ENCODE results near the gene ZBTB21.
A peak's percentile ranks its signal among the peaks of the same experiment; 100 is the strongest.
"Not testable (repeated sequence)": the region's sequence is repeated elsewhere in the genome, so short reads cannot be mapped to it uniquely, and the experiment has no call there.

ZBTB21 gene

DNA sequence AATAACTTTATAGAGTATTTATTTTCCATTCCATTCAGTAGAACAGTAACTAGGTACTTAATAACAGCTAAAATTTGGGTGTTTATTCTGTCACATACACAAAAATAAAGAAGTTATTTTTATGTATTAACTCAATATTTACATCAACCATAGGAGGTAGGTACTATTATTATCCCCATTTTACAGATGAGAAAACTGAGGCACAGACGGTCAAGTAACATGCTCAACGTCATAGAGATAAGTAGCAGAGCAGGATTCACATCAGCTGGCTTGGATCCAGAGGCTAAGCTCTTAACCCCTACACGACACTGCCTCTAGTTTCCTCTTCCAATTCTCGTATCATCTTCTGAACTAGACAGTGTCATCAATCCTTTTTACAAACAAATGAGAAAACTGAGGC, 9.3 kb downstream of the ZBTB21 start:
- Mint-ChIP-seq H3K27ac (peak overlapping the region; percentile 94), H3K36me3 (peaks cover 31% of the 10 kb centered on the region), H3K9me3 (ENCODE audit: low read depth) (no peaks in the 10 kb centered on the region), H3K27me3 (no peaks in the 10 kb centered on the region), H3K4me1 (ENCODE audit: low read depth) (peaks cover 50% of the 10 kb centered on the region), H3K4me3 (no peak overlapping the region)

- Mint-ChIP-seq H3K27ac (no peak overlapping the region), H3K9me3 (ENCODE audit: low read depth) (no peaks in the 10 kb centered on the region), H3K4me1 (ENCODE audit: low read depth) (peaks cover 21% of the 10 kb centered on the region), H3K36me3 (peaks cover 38% of the 10 kb centered on the region), H3K4me3 (no peak overlapping the region), H3K27me3 (no peaks in the 10 kb centered on the region)
Observed at GRCh38 chr21:41997657-41998056, 12.5 kb downstream of the ZBTB21 start.

DNA sequence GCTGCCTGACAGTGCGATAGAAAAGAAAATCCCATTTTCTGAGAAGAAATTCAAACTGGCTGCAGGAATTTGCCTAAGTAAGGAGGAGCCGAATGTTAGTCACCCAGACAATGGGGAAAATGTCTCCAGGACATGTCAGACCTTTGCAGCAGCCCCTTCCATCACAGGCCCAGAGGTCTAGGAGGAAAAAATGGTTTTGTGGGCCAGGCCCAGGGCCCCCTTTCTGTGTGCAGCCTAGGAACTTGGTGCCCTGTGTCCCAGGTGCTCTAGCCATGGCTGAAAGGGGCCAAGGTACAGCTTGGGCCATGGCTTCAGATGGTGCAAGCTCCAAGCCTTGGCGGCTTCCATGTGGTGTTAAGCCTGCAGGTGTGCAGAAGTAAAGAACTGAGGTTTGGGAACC, 14.6 kb downstream of the ZBTB21 start:
- Mint-ChIP-seq H3K27ac (no peak overlapping the region), H3K4me1 (ENCODE audit: low read depth) (peaks cover 4% of the 10 kb centered on the region), H3K36me3 (peaks cover 34% of the 10 kb centered on the region), H3K27me3 (no peaks in the 10 kb centered on the region), H3K9me3 (ENCODE audit: low read depth) (no peaks in the 10 kb centered on the region), H3K4me3 (no peak overlapping the region)

DNA sequence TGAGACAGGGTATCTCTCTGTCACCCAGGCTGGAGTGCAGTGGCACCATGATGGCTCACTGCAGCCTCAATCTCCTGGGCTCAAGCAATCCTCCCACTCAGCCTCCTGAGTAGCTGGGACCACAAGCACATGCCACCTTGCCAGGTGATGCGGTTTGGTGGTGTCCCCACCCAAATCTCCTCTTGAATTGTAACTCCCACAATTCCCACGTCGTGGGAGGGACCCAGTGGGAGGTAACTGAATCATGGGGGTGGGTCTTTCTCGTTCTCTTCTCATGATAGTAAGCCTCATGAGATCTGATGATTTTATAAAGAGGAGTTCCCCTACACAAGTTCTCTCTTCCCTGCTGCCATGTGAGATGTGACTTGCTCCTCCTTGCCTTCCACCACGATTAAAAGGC, 15.5 kb downstream of the ZBTB21 start:
- not testable (repeated sequence) for H3K4me1 Mint-ChIP-seq (ENCODE audit: low read depth); H3K27me3 Mint-ChIP-seq; H3K9me3 Mint-ChIP-seq (ENCODE audit: low read depth); H3K4me3 Mint-ChIP-seq
- Mint-ChIP-seq H3K27ac (peak overlapping the region; percentile 29), H3K36me3 (peaks cover 31% of the 10 kb centered on the region)

DNA sequence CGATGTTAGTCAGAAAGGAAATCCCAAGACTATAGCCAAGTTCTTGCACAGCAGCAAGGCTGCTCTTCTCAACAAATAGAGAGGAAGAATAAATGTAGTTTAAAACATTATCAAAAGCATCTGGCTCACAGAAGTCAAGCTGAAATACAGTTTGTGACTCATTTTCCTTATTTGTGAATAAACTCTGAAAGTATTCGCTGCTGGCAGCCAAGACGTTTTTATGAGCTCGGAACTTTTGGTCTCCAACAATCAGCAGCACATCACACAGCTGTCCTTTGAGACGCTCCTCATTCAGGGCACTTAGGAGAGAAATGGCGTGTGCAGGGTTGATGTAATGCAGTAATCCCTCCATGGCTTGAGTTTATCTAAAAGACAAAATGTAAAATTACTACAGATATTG, 16.4 kb downstream of the ZBTB21 start:
- H3K36me3 Mint-ChIP-seq = peaks cover 28% of the 10 kb centered on the region
- no peaks in the 10 kb centered on the region for H3K4me1 Mint-ChIP-seq (ENCODE audit: low read depth)
- H3K27me3 Mint-ChIP-seq = no peaks in the 10 kb centered on the region
- H3K4me3 Mint-ChIP-seq = no peak overlapping the region
- H3K27ac Mint-ChIP-seq = no peak overlapping the region
- no peaks in the 10 kb centered on the region for H3K9me3 Mint-ChIP-seq (ENCODE audit: low read depth)

GRCh38 chr21:41992576-41992975, 17.6 kb downstream of the ZBTB21 start:
- no peaks in the 10 kb centered on the region for H3K4me1 Mint-ChIP-seq (ENCODE audit: low read depth)
- H3K27me3 Mint-ChIP-seq = no peaks in the 10 kb centered on the region
- no peaks in the 10 kb centered on the region for H3K9me3 Mint-ChIP-seq (ENCODE audit: low read depth)
- no peak overlapping the region for H3K27ac Mint-ChIP-seq
- peaks cover 26% of the 10 kb centered on the region for H3K36me3 Mint-ChIP-seq
- H3K4me3 Mint-ChIP-seq = no peak overlapping the region

- H3K9me3 Mint-ChIP-seq (ENCODE audit: low read depth) = no peaks in the 10 kb centered on the region
- no peak overlapping the region for H3K27ac Mint-ChIP-seq
- no peaks in the 10 kb centered on the region for H3K4me1 Mint-ChIP-seq (ENCODE audit: low read depth)
- peaks cover 26% of the 10 kb centered on the region for H3K36me3 Mint-ChIP-seq
- no peaks in the 10 kb centered on the region for H3K27me3 Mint-ChIP-seq
- no peak overlapping the region for H3K4me3 Mint-ChIP-seq
Observed at GRCh38 chr21:41991659-41992058, 18.5 kb downstream of the ZBTB21 start.

DNA sequence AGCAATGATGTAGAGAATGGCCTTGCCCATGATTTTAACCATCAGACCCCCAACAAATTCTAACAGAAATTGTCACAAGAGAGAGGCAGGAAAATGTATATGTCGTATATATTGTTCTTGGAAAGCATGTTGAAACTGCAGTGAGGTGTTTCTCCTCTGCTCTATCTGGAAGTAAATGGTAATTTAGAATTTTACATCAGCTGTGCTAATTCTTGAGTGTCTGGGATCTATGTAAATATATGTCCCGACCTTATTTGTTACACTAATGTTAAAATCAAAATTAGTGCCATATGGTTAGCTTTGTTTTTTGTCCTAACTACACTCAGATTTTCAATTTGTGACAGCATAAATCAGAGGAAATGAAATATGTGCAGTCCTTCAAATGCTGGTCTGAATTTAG, 20.5 kb downstream of the ZBTB21 start:
- no peak overlapping the region for H3K27ac Mint-ChIP-seq
- no peaks in the 10 kb centered on the region for H3K9me3 Mint-ChIP-seq (ENCODE audit: low read depth)
- H3K36me3 Mint-ChIP-seq = peaks cover 16% of the 10 kb centered on the region
- H3K27me3 Mint-ChIP-seq = no peaks in the 10 kb centered on the region
- no peaks in the 10 kb centered on the region for H3K4me1 Mint-ChIP-seq (ENCODE audit: low read depth)
- no peak overlapping the region for H3K4me3 Mint-ChIP-seq

DNA sequence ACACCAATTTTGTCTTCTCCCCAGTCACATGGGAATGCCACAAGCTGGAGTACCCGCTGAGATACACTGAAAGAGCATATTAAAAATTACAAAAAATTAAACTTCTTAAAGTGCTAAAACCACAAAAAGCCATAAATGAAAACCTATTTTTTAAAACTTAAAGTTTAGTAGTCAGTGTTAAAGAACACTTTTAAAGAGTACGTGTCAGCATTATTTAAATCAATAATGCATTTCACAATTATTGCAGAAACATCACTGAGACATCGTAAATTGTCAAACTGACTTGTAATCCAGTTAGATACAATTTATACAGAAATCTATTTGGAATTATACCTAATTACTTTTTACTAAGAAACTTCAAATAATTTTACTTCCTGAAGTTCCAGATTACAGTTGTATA, 22.9 kb downstream of the ZBTB21 start:
- no peak overlapping the region for H3K27ac Mint-ChIP-seq
- no peaks in the 10 kb centered on the region for H3K27me3 Mint-ChIP-seq
- H3K4me1 Mint-ChIP-seq (ENCODE audit: low read depth) = no peaks in the 10 kb centered on the region
- H3K4me3 Mint-ChIP-seq = no peak overlapping the region
- peaks cover 11% of the 10 kb centered on the region for H3K36me3 Mint-ChIP-seq
- peaks cover 11% of the 10 kb centered on the region for H3K9me3 Mint-ChIP-seq (ENCODE audit: low read depth)

DNA sequence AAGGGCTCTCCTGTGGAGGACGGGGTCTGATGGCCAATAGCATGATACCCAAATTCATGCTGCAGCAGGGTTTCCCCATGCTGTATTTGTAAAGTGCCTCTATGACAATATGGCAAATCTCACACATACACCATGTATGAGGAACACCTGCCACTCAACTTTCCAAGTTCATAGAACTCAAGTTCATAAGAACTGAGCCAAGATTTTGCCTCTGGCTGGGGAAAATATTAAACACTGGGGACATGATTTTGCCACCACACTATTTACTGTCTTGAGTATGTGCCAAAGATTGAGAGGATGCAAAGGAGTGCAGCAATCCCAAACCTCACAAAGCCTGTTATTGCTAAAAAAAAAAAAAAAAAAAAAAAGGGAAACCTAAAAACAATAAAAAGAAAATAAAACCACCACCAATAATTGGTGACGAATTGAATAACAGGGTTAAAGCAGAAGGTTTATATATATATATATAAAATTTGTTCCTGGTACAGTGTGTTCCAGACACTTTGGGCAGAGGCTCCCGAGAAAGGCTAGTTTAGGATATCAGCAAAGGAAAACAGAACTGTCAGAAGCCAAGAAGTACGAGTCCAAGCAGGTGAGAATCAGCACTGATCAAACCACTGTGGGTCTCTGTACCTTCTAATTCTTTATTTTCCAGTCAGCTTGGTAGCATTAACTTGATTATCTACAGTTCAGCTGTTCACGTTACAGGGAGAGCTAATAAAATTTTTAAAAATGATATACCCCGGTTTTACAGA, 24.3 kb downstream of the ZBTB21 start:
- Mint-ChIP-seq H3K36me3 (peaks cover 6% of the 10 kb centered on the region), H3K9me3 (ENCODE audit: low read depth) (peaks cover 12% of the 10 kb centered on the region), H3K27ac (no peak overlapping the region), H3K4me3 (no peak overlapping the region), H3K27me3 (no peaks in the 10 kb centered on the region), H3K4me1 (ENCODE audit: low read depth) (no peaks in the 10 kb centered on the region)

DNA sequence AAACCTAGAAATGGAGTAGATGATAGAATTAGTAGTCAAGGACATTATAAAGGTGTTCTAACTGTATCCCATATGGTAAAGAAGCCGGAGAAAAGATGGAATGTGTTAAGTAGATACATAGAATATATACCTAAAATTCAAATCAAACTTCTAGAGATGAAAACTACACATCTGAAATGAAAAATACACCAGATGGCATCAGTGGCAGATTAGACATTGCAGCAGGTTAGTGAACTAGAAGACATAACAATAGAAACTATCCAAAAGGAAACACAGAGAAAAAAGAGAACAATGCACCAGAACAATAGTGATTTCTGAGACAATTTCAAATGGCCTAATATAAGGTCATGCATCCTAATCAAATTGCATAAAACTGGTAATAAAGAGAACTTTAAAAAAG, 26.9 kb downstream of the ZBTB21 start:
- peaks cover 18% of the 10 kb centered on the region for H3K9me3 Mint-ChIP-seq (ENCODE audit: low read depth)
- H3K36me3 Mint-ChIP-seq = peaks cover 8% of the 10 kb centered on the region
- no peaks in the 10 kb centered on the region for H3K27me3 Mint-ChIP-seq
- no peak overlapping the region for H3K4me3 Mint-ChIP-seq
- H3K27ac Mint-ChIP-seq = no peak overlapping the region
- no peaks in the 10 kb centered on the region for H3K4me1 Mint-ChIP-seq (ENCODE audit: low read depth)

DNA sequence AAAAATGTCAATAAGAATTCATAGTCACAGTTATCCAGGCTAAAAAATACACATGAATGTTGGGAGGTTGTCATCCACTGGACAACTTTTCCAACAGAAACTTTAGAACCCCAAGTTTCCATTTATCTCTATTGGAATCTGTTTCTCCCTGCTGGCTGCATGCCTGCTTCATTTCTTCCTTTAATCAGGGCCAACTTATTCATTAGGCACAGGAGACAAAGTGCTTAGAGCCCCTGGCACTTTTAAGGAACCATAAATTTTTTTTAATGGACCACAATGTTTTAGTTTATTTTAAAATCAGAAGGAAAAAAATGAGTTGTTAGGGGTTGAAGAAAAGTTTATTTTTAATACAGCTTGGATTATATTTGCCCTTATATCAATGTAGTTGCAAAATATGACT, 29.6 kb downstream of the ZBTB21 start:
- Mint-ChIP-seq H3K9me3 (ENCODE audit: low read depth) (peaks cover 18% of the 10 kb centered on the region), H3K27me3 (no peaks in the 10 kb centered on the region), H3K36me3 (peaks cover 8% of the 10 kb centered on the region), H3K27ac (no peak overlapping the region), H3K4me3 (no peak overlapping the region), H3K4me1 (ENCODE audit: low read depth) (no peaks in the 10 kb centered on the region)

GRCh38 chr21:41979751-41980369, 30.3 kb downstream of the ZBTB21 start:
- Mint-ChIP-seq H3K4me1 (ENCODE audit: low read depth) (peaks cover 3% of the 10 kb centered on the region), H3K36me3 (peaks cover 8% of the 10 kb centered on the region), H3K9me3 (ENCODE audit: low read depth) (peaks cover 18% of the 10 kb centered on the region), H3K27me3 (no peaks in the 10 kb centered on the region), H3K4me3 (no peak overlapping the region), H3K27ac (no peak overlapping the region)

- no peaks in the 10 kb centered on the region for H3K27me3 Mint-ChIP-seq
- H3K27ac Mint-ChIP-seq = no peak overlapping the region
- peaks cover 18% of the 10 kb centered on the region for H3K9me3 Mint-ChIP-seq (ENCODE audit: low read depth)
- H3K4me3 Mint-ChIP-seq = no peak overlapping the region
- peaks cover 8% of the 10 kb centered on the region for H3K36me3 Mint-ChIP-seq
- peaks cover 8% of the 10 kb centered on the region for H3K4me1 Mint-ChIP-seq (ENCODE audit: low read depth)
Observed at GRCh38 chr21:41979335-41979734, 30.8 kb downstream of the ZBTB21 start.

DNA sequence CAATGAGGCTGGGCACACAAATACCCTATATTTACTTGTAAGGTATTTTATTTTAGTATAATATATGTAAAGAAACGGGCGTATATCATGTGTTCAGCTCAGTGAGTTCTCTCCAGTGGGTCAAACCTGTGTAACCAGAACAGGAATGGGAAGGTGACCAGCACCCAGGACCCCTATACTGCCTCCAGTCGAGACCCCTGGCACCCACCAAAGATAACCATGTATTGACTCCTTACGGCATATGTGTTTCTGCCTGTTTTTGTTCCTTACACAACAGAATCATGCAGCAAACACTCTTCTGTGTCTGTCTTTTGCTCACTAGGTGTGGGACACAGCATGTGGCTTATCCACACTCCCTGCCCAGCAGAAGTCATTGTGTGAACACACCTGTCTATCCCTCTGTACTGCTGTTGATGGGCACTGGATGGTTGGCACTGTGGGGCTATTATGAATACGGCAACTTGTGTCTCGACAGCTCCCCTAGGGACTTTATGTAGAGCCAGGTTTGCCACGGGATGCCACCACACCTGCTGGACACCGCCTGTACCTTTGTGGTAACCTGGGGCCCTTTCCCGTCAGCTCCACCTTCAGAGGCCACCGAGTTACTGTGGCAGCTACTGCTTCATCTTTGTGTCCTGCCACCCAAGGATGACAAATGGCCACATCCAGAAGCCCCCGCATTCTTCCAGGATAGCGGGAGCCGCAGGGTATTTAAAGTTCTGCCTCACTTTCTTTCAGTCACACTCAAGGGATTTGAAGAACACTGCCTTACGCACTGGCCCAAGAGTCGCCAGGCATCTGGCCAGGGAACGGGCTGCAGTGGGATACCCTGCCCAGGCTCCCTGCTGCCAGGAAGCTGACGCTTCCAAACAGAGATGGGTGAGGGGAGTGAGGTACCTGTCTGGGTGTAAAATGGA, 32.9 kb downstream of the ZBTB21 start:
- peaks cover 7% of the 10 kb centered on the region for H3K9me3 Mint-ChIP-seq (ENCODE audit: low read depth)
- H3K27me3 Mint-ChIP-seq = no peaks in the 10 kb centered on the region
- no peak overlapping the region for H3K27ac Mint-ChIP-seq
- peaks cover 4% of the 10 kb centered on the region for H3K36me3 Mint-ChIP-seq
- no peak overlapping the region for H3K4me3 Mint-ChIP-seq
- peaks cover 16% of the 10 kb centered on the region for H3K4me1 Mint-ChIP-seq (ENCODE audit: low read depth)
